GM21717 (cell line): ENCODE results near the gene NR1H2.
"Not testable (repeated sequence)": the region's sequence is repeated elsewhere in the genome, so short reads cannot be mapped to it uniquely, and the experiment has no call there.

Source experiments
- ATAC-seq: cut with Tn5 transposase; IDR thresholded peaks from one replicate; pipeline ENCODE4 v1.9.1; 2021; ENCODE audit warnings: mild to moderate bottlenecking, moderate library complexity; ENCODE audit not compliant: unreplicated experiment

NR1H2 gene

DNA sequence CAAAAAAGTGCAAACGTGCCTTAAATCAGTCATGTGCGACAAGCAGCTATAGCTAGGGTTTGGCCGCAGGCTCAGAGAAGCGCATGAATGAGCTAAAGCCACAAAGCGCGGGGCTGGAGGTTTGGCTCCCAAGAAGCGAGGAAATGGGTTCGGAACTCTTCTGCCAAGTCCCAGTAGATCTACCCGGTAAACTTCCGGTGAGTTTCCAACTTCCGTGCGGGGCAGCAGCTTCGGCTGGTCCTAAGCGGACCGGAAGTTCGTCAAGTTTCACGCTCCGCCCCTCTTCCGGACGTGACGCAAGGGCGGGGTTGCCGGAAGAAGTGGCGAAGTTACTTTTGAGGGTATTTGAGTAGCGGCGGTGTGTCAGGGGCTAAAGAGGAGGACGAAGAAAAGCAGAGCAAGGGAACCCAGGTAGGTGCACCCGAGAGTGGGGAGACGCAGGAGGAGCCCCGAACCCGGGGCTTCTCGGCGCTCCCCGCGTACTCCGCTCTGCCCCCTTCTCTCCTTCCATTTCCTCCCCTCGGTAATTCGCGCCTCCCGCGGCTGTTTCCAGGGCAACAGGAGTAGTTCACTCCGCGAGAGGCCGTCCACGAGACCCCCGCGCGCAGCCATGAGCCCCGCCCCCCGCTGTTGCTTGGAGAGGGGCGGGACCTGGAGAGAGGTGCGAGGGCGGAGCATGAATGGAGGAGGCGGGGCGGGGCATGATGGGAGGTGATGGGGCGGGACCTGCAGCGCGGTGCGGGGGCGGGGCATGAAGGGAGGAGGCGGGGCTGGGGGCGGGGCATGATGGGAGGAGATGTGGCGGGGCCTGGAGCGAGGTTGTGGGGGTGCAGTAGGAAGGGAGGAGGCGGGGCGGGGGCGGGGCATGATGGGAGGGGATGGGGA, at the start of gene NR1H2:
Gene NR1H2 (plus strand): TSS at position 292 of the 885 bp plus-strand sequence. CDS start 1,149 bp downstream, outside the sequence.
- peak; percentile 77 for ATAC-seq

DNA sequence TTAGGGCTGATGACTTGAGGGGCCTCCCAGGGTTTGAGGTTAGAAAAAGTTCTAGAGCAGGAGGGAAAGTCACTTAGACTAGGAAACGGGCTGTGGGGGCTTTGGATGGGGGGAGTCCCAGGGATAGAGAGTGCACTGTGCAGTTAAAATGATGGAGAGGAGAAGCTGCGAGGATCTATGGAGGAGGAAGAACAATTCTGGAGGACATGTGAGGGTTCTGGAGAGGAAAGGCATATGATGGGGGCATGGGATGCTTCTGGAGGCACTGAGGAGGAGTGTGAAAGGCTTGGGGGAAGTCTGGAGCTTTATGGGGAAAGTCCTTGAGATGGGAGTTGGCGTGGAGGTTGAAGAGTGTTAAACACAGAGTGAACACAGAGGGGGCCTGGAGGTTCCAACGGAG, 49.2 kb upstream of the NR1H2 start:
- ATAC-seq: no peak

DNA sequence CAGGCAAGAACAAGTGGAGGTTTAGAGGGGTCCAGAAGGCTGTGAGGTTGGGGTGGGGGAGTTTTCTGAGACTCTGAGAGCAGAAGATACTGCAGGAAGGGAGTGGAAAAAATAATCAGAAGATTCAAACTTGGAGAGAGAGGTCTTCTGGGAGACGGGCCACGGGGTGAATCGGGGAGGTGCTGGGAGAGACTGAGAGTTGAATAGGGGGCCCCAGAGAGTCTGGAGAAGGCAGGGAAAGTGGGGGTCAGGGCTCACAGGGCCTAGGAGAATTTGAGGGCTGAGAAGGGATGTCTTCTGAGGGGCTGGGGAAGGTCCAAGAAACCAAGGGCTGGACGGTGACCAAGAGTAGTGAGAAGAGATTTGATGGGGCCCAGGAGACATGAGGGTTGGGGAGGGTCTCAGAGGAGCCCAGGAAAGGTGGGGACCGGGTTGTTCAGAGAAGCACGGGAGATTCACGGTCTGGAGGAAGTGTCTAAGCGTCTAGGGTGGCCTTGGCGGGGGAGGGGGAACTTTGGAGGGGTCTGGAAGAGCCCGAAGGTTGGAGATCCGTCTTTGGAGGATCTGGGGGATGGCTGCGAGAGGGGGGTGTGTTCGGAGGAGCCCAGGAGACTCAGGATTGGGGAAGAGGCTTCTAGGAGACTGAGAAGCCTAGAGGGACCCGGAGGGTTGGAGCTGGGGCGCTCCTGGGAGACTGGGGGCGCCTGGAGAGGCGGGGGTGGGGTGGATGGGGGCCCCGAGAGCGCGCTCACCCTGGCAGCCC, 48.6 kb upstream of the NR1H2 start:
- no peak for ATAC-seq

DNA sequence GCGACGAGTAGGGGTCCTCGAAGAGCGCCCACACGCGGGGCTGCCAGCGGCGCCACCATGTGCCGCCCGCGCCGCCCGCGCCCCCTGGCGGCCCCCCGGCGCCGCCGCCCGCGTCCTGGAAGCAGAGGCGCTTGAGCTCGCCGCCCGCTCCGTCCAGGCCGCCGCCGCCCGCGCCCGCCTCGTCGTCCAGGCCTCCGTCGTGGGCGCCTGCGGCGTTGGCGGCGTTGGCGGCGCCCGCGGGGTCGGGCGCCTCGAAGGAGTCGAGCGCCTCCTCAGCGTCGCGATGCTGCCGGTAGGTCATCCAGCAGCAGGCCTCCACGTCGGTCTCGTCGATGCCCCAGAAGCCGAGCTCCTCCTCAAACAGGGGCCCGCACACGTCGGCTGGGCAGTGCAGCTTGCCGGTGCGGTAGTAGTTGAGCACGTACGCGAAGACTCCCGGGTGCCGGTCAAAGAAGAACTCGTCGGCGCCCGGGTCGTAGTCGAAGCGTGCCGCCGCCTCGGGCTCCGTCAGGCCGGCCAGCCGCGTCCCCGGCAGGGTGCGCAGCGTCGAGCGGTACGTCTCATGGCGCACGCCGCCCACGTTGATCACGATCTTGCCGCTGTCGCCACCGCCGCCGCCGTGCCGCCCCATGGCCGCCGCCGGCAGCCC, 47.9 kb upstream of the NR1H2 start:
- ATAC-seq: no peak

DNA sequence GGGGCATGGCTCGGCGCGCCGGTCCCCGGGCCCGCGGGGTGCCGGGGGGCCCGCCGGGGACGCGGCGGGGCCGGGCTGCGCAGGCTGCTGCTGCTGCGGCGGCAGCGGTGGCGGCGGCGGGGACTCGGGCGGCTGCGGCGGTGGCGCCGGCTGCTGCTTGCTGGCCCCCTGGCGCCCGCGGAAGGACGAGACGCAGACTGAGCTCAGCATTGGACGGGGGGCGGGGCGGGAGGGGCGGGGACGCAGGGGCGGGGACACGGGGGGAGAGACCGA, 47.4 kb upstream of the NR1H2 start:
- peak; percentile 1 for ATAC-seq

DNA sequence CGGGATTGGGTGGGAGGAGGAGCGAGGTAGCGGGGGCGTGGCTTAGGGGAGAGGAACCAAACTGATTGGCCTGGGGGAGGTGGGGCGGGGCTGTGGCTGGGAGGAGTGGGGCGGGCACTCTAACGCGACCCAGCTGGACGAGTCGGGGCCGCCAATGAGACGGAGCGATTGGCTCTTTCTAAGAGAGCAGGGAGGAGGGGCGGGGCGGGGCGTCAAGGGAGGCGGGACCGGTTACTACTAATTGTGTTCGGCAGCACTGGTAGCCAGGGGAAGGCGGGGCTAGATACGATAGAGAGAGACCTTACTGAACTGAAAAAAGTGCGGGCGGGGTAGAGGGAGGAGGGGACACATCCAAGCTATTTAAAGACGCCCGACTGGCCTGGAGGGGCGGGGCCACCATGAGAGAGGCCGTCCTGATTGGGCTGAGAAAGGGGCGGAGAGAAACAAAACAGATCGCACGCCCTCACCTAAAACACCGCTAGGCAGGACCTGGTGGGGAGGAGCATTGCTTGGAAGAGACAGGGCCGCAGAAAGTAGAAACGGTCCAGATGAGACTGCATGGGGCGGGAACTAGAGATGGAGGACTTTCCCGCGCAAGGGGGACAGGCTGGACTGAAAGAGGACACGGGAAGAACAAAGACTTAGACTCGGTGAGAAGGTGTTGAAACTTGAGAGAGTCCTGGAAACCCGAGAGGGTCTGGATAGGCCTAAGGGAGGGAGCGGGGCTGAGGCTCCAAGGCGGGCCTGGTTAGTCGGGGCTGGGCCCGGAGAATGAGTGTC, 46.9 kb upstream of the NR1H2 start, which contains the start of gene KCNC3:
Gene KCNC3 (minus strand): TSS at position 232 of the 780 bp plus-strand sequence. CDS start 295 bp downstream, outside the sequence.
- ATAC-seq: peak; percentile 39

DNA sequence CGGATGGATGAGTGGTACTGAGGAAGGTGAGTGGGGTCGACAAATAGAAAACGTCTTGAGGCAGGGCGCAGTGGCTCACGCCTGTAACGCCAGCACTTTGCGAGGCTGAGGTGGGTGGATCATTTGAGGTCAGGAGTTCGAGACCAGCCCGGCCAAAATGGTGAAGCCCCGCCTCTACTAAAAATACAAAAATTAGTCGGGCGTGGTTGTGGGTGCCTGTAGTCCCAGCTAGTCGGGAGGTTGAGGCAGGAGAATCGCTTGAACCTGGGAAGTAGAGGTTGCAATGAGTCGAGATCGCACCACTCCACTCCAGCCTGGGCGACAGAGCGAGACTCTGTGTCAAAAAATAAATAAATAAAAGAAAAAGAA, 46.3 kb upstream of the NR1H2 start:
- ATAC-seq: not testable (repeated sequence)

DNA sequence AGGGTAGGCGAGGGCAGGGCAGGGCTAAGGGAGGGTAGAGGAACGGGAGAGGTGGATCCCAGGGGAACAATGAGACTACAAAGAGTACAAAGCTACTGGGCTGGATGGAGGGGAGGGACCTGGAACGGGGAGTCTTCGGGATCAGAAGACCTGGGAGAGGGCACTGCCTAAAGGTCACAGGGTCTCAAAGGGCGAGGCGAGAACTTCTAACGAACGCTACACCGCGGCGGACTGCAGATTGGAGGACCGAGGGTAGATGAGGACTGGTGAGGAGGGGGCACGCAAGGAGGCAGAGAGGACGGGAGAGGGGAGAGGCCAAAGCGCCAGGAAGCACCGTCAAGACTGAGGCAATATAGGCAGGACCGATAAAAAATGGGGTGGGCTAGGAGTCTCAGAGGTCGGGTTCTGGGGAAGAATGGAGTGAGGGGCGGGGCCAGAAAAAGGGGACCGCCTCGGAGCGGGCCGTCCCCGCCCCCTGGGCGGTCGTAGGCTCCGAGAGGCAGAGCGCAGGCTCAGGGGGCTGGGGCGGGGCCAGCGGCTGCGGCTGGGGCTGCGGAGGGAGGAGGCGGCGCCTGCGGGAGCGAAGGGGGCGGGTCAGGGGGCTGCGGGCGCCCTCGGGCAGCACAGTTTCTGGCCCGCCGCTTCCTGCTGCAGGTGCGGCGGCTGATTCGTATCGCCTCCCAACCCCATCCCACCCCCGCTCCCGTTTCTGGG, 45.7 kb upstream of the NR1H2 start:
- no peak for ATAC-seq

DNA sequence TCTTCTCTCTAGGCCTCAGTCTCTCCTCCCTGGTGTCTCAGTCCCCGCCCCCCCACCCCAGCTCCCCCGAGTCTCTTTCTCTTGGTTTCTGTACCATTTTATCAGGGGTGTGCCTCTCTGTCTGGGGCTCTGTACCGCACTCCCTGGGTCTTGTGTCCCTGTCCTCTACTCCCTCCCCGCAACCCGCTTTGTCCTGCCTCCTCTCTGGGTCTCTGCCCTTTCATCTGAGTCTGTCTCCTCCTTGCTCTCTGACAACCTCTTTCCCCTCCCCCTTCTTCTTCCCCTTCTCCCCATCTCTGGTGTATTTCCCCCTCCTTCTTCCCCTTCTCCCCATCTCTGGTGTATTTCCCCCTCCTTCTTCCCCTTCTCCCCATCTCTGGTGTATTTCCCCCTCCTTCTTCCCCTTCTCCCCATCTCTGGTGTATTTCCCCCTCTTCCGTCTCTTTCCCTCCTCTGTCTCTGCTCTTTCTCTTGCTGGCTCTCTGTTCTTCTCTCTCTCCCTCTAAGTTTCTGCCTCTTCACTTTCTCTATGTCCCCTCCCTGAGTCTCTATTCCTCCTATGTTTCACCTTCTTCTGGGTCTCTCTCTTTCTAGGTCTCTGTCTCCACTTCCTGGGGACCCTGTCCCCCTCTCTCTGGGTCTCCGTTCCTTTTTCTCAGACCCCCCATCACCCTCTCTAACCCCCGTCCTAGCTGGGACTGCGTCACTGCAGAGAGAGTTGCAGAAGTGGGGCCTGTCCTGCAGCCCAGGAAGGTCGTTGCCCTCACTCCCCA, 44.9 kb upstream of the NR1H2 start:
- no peak for ATAC-seq

DNA sequence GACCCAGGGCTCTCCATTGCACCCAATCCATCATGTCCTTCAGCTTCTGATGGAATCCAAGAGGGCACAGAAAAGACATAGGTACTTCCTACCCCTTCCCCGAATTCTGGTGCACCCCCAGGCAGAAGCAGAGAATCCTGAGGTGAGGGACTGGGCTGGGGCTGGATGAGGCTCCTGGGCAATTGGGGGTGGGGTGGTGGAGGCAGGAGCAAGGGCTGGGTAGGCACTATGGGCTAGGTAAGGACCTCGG, 44.3 kb upstream of the NR1H2 start:
- ATAC-seq: no peak

DNA sequence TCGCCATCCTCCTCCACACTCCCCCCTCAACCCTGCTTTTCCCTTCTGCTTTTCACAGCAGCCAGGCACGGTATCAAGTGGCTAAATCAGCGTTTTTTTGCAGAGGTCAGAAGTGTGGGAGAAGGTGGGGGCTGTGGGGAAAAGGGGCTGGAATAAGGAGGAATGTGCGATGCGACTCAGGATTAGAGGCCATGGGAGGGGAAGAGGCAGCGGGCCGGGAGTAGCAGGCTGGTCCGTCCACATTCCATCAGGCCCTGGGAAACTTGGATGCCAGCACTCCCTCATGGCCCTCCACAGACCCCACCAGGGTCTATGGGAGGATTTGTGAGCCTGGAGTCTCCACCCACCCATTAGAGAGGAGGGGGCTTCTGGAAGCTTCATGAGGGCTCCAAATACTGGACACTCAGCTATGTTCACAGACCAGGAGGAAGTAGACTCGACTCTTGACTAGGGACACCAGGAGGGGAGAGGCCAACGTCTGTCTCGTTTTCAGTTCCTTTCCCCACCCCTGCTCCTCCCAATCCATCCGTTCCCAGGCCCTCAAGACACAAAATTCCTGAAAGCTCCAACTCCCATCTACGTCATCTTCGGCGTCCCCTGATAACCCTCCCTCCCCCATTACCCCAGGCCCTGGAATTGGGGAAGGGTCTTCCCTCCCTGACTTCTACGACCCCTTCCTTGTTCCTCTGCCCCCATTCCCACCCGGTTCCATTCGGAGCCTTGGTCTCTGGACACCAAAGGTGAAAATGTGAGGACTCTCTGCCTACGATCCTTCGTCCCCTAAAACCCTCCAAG, 43.8 kb upstream of the NR1H2 start:
- no peak for ATAC-seq

DNA sequence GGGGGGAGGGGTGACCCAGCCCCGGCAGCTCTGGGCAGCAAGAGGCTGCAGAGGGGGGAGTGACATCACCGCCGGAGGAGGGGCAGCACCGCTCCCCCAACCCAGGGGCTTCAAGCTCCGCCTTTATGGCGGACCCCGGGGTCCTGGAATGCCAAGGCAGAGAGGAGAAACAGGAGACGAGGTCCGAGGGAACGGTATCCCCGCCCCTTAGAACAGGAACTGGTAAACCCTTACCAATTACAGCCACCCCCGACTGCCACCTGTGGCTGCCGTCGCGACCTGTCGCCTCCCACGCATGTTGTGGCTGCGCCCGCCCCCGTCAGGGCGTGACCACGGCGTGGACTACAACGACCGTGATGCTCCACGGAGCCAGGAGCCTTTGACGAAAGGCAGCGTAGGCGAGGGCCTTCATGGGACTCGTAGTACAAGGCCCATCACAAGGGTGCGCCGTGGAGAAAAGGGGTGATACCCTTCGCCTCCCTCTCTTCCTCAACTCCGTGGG, 43.0 kb upstream of the NR1H2 start:
- peak; percentile 44 for ATAC-seq

DNA sequence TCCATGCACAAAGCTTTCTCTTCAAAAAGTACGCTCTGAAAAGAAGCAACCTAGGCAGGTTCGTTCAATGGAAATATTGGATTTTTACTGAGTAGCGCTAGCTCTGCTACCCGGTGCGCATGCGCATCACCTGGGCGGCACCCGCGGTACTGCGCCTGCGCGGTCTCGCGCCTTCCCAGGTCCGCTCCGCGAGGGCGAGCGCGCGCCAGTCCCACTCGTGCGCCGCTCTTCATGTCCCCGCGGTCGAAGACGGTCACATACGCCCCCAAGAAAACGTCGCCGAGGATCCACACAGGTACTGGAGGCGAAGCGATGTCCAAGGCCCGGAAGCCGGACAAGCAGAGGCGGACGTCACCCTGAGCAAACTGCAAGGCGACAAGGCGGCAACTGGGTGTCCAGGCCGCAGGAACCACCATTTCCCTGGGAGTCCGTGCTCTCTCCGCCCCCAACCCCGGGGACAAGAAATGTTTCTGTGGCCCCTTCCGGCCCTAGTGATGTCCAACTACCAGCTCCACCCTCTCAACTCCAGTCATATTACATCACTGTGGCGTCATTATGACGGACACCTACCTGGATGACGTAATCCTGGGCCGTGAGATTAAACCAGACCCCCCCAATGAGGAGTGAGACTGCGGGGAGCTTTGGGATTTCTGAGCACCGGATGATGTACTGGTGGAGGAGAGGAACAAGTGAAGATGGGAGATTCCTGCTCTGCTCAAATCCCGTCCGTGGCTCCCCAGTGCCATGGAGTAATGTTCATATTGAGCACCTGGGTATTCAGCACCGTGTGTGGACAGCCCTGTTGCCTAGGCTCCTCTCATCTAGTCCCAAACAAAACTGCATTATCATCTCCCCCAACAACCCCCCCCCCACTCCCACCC, 42.3 kb upstream of the NR1H2 start:
- peak; percentile 11 for ATAC-seq

DNA sequence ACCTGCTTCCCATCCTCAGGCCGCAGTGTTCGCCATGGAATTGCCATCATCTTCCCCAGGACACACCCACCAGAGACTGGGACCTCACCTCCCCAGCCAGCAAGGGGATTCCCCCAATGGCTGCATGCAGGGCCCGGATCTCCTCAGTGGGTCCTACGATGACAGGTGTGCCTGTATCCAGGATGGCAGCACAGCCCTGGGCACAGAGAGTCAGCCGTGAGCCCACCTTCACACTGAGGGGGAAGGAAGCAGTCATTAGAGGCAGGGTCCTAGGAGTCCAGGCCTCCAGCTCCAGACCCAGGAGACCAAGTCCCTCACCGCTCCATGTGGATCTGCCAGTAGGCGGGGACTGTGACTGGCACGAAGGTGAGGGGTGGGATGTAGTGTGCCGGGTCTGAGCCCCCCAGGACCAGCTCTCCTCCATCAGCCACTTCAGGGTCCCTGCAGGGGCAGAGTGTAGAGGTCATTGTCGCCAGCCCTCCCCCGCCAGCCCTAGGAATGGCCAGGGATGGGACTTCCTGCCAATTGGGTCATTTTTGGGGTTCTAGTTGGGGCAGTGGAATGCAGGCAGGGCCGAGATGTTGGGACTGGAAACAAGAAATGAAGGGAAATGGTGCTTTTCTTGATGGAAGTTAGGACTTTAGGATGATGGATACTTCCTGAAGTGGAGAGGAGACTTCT, 41.4 kb upstream of the NR1H2 start:
- no peak for ATAC-seq

DNA sequence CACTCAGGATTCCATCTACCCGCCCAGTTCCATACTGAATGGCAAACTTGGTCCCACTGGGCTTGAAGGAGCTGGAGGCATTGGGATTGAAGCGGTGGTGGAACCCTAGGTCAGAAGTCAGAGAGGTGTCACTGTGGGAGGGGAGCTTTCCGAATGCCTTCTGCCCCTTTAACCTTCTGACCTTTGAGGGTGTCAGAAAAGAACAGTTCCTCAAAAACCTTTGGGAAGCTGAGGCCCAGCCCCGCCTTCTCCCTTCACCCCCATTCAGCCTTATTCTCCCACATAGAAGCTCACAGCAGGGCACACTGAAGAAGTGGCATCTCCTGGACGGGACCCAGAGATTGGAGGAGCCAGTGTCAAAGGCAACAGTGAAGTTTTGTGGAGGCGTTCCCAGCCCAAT, 39.2 kb upstream of the NR1H2 start:
- ATAC-seq: not testable (repeated sequence)

DNA sequence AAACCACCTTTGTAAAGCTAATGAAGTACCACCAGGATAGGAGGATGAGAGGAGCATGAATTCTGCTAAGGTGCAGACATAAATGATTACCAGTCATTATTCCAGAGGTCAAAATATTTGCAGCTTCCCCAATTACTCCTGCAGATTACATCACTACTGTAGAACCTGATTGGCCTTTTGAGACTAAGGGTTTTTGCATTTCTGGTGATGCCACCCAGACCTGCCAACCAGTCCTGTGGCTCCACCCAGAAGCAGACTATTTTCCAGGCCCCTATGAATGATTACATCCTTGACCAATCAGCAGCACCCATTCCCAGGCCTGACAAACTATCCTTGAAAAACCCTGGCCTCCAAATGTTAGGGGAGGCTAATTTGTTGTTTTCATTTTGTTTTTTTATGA, 35.9 kb upstream of the NR1H2 start:
- ATAC-seq: no peak

DNA sequence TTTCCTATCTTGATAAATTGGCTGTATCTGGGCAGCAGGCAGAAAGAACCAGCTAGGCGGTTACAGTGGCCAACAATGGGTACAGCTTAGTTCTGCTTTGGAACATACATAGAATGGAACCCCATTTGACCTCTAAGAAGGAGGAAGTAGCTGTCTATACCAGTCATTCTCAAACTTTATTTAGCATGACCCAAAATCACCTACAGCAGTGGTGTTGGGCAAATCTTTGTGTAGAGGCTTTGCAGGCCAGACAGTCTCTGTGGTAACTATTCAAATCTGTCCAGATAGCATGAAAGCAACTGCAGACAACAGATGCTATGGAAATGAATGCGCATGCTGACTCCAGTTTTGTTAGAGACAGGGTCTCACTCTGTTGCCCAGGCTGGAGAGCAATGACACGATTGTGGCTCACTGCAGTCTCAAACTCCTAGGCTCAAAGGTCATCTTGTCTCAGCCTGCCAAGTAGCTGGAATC, 35.1 kb upstream of the NR1H2 start:
- peak; percentile 37 for ATAC-seq
